Non-pigmented ciliary epithelial cell (primary cell): ENCODE data around the gene NUDT6.

Source experiments
- DNase-seq: peaks from one replicate; pipeline ENCODE4 v3.0.0-alpha.2; 2010; ENCODE audit warnings: low read depth

The NUDT6 gene

GRCh38 chr4:122914292-122914904 lies 8.0 kb downstream of the NUDT6 start:
- DNase-seq: no peak

GRCh38 chr4:122912810-122913575 lies 9.4 kb downstream of the NUDT6 start:
- no peak for DNase-seq

GRCh38 chr4:122911588-122911987 lies 10.8 kb downstream of the NUDT6 start:
- DNase-seq: no peak

- DNase-seq: no peak
Observed at GRCh38 chr4:122909683-122910082, 12.7 kb downstream of the NUDT6 start.

GRCh38 chr4:122908223-122908622 lies 14.2 kb downstream of the NUDT6 start:
- DNase-seq: no peak

- DNase-seq: no peak
Observed at GRCh38 chr4:122906859-122907305, 15.5 kb downstream of the NUDT6 start.

GRCh38 chr4:122903766-122904288 lies 18.6 kb downstream of the NUDT6 start:
- no peak for DNase-seq

- no peak for DNase-seq
Observed at GRCh38 chr4:122901247-122902010, 21.0 kb downstream of the NUDT6 start.

GRCh38 chr4:122900314-122900713 lies 22.1 kb downstream of the NUDT6 start:
- no peak for DNase-seq

- no peak for DNase-seq
Observed at GRCh38 chr4:122899682-122900081, 22.7 kb downstream of the NUDT6 start.

GRCh38 chr4:122898370-122899150 lies 23.8 kb downstream of the NUDT6 start:
- peak; percentile 75 for DNase-seq

- DNase-seq: no peak
Observed at GRCh38 chr4:122896270-122896669, 26.1 kb downstream of the NUDT6 start.

- DNase-seq: no peak
Observed at GRCh38 chr4:122895336-122895995, 26.9 kb downstream of the NUDT6 start.

- DNase-seq: no peak
Observed at GRCh38 chr4:122894827-122895226, 27.6 kb downstream of the NUDT6 start.

GRCh38 chr4:122890147-122890795 lies 32.1 kb downstream of the NUDT6 start:
- no peak for DNase-seq

GRCh38 chr4:122889726-122890125 lies 32.7 kb downstream of the NUDT6 start:
- DNase-seq: no peak

GRCh38 chr4:122884499-122884898 lies 37.9 kb downstream of the NUDT6 start:
- DNase-seq: no peak

GRCh38 chr4:122882857-122883735 lies 39.3 kb downstream of the NUDT6 start:
- no peak for DNase-seq

- no peak for DNase-seq
Observed at GRCh38 chr4:122879001-122879400, 43.4 kb downstream of the NUDT6 start.

GRCh38 chr4:122876456-122876855 lies 45.9 kb downstream of the NUDT6 start:
- no peak for DNase-seq
